GM18520 (cell line): ENCODE results near the gene SRGAP3.
A peak's percentile ranks its signal among the peaks of the same experiment; 100 is the strongest.

ENCODE experiments used
- ATAC-seq: cut with Tn5 transposase; IDR thresholded peaks from one replicate; pipeline ENCODE4 v1.9.1; 2021; ENCODE audit not compliant: unreplicated experiment

SRGAP3 gene

DNA sequence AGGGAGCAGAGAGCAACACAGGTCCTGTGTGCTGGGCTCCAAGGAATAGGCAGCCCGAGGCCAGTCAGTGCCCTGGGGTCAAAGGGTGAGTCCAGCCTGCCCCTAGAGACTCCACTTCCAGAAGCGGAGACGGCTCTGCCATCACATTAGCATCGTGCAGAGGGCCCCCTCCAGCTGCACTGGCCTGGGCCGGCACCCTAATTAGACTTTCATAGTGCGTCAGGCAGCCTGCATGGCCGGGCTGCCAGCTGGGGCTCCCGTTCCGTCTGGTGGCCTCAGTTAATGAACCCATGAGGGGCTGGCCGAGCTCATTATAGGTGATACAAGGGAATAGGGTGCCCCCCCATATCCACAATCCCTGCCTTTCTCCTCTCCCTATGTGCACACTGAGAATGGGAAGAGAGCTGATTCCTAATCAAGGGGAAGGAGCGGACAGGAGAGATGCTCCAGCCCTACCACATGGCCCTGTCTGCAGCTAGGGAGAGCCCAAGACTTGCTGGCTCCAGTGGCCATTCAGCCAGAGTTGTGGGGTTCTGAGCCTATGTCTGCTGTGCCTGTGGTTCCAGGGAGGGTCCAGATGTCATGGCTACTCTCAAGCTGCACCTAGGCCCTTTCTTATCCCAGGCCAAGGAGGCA is 128.0 kb downstream of the SRGAP3 start:
- no peak for ATAC-seq

DNA sequence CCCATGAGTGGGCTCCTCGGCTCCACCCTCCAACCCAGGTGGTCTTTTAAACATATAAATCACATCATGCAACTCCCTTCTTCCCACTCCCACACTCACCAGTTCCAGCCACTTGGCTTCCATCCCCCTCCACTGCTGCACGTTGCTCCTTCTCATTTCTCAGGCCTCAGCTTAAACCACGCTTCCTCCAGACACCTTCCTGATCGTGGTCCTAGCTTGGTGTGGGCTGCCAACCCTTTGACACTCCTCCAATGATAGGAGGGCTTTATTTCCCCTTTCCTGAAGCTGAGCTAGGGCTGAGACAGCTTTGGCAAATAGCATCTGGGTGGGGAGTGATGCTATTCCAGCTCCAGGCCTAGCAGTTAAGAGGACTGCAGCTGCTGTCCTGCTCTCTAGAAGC is 130.1 kb downstream of the SRGAP3 start:
- ATAC-seq, result no peak

DNA sequence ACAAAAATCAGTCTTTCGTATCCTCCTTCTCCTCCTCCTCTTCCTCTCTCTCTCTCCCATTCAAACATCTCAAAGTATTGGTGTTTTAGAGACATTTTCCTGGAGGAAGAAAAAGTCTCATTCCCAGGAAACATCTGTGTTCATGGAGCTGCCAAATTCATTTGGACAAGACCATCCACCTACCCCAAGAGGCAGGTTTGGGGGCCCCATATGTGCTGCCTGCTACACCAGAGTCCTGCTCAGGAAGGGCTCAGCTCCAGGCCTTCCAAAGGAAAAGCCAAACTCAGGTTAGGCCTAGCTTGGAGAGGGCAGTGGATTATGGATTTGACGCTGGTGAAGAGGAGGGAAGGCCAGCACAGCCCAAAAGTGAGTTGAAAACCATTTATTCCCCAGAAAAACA is 131.2 kb downstream of the SRGAP3 start:
- ATAC-seq, result no peak

DNA sequence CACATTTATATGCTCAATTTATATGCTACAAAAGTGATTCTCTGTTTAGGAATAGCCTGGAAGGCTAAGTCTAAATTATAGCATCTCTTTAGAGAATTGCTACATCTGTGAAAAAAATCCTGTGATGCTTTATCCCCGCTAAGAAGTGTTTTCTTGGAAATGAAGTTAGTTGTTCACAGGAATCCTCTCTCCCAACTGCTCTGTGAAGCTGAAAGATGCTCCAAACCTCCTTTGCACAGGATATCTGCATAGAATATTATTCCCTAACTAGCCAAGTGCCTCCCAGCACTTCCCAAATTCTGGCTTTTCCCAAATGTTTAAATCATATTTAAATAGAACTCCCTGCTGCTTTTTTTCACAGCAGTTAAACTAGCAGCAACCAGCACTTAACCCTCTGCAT is 132.2 kb downstream of the SRGAP3 start:
- no peak for ATAC-seq

DNA sequence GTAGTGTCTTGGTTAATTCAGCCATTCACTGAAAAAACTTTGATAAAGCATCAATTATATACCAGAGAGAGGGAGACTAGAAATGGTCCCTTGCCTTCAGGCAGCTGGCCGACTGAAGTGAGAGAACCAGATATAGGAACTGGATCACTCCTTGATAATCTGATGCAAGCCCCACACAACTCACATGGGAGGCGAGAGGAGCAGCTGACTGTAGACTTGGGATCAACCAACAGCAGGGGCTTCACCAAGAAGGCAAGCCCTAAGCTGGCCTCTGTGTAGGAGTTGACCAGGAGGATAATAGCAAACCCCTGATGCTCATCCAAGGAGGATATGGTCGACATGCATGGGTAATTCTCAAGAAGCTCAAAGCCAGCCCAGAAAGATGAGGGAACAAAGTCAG is 133.1 kb downstream of the SRGAP3 start:
- no peak for ATAC-seq

DNA sequence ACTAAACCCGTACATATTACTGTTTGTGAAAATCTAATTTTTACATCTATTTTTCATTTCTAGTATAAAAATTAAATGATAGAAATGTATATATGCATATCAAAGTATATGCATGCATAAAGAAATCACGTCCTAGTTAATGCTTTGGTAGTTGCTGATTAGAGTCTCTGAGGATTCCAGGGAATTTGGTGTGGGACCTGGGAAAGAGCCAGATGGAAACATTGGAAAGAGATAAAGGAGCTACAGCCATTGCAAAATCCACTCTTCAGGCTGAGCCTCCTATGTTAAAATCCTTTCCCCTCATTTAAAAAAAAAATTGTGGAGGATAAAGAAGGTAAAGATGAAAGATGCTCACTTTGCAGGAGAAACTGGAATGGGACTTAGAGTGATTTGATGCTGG is 134.1 kb downstream of the SRGAP3 start:
- ATAC-seq, result no peak

DNA sequence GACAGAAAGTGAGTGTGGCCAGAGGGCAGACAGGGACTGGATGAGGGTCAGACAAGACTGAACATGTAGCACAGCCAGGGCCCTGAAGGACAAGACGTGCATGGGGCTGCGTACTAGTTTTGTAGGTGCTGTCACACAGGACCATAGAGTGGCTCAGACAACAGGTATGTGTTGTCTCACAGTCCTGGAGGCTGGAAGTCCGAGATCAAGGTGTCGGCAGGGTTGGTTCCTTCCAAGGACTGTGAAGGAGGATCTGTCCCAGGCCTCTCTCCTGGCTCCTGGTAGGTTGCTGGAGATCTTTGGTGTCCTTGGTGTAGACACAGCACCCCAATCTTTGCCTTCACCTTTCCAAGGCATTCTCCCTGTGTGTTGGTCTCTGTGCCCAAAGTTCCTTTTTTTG is 136.4 kb downstream of the SRGAP3 start:
- ATAC-seq, result no peak

DNA sequence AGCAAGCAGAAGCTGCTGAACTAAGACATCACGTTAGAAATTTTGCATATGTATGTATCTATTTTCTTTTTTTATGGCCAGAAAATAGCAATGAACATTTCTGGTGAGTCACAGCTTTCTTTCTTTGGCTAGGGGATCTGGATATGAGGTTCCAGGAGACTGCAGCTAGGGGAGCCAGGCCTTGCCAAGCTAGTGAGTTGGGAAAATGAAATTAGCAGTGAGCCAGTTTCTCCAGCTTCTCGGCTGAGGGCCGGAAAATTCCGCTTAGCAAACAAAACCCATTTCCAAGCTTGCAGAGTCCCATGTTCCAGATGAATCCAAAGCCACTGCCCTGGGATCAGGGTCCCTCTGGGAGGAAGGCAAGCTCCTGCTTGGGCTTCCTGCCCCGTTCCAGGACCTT is 137.6 kb downstream of the SRGAP3 start:
- ATAC-seq, result no peak

DNA sequence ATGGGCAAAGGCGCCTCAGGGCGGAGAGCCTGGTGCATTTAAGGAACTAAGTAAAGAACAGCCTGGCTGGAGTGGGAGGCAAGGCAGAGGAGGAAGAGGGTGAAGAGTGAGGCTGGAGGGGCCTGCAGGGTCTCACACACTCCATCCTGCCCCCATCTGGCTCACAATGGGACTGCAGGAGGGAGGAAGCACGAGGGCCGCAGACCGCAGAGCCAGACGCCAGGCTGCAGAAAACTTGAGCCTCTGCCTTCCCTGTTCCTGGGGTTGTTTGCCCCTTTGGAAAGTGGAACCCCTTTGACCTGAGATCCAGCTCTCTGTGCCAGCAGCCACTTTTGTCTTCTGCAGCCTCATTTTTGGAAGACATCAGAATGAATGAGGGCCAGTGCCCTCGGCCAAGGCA is 138.0 kb downstream of the SRGAP3 start:
- ATAC-seq, result no peak

DNA sequence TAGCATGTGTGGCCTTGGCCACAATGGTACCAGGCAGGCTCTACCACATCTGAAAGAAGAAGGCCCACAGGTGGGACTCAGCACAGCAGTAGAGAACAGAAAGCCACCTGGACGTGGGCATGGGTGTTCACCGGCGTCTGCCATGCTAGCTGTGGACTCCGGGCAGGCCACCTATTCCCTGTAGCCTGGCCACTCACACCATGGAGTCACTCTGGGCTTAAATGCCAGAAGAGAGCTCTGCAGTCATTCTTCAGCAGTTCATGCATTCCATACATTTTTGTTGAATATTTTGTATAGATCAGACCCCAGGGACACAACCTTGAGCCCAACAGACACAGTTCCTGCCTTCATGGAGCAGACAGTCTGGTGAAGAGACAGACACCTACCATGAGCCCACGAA is 138.6 kb downstream of the SRGAP3 start:
- no peak for ATAC-seq

DNA sequence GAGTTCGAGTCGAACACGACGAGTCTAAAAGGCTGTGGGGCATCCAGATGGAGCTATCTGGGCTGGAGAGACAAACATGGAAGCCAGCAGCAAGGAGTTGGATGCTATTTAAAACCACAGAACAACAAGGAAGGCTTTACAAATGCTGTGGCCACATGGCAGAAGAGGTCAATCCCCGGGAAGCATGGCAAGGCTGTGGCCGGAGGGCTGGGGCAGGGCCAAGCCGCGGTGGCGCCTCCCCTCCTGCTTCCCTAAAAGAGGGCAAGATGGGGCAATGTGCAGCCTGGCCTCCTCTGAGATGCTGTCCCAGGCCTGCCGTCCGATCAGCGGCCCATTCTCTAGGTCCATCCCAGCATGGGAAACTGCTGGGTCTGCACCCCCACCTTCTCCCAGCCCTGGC is 139.1 kb downstream of the SRGAP3 start:
- no peak for ATAC-seq

DNA sequence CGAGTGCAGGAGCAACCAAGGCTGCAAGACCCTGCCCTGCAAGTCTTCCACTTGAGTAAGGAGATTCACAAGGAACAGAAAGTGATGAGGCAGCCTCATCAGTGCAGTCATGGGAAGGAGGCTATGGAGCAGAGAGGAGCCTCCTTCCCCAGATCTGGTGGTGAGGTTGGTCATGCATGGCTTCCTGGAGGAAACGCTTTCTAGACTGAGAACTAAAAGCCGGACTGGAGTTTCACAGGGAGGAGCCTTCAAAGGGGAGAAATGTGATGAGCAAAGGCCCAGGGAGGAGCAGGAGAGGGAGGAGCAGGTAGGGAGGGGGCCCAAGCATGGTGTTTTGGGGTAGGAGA is 139.9 kb downstream of the SRGAP3 start:
- no peak for ATAC-seq

DNA sequence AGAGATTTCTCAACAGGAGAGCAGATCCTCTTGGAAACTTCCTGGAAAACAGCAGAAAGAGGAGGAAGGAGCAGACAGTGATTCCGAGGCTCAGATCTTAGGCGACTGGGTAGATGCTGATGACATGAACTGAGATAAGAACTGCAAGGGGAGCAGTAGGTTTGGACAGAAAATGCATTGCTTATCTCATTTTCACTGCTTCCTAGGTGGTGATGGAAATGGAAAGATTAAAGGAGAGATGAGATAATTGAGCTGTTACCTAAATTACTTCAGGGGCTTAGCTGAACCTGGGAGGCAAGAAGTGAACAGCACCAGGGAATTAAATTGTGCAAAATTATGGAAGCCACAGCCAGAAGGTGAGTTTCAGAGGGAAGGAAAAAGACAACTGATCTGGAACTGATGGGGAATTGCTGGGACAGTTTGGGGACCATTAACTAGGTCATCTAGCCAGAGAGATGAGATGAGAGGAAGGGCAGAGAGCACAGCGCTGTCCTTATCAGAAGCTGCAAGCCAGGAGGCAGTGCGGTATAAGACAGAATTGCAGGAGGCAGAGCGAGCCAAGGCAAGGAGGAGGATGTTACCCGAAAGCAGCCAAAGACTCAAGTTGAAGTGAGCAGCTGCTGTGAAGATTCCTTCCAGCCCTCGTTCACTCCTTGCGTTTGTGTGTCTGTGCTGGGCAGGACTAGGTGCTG is 140.4 kb downstream of the SRGAP3 start:
- no peak for ATAC-seq

DNA sequence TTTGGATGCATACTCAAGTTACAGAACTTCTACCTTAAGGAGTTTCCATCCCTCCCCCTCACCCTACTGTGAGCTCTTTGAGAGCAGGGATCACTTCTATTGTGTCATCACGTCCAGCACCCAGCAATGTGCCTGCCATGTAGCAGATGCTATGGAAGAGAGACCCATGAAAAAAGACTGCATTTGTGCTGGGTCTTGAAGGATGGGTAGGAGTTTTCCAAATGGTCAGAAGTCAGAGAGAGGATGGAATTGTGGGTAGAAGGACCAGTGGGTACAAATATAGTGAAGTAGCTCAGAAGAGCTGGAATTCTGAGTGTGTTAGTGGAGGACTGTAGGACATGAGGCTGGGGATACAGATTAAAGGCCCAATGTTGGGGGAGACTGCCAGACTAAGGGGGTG is 141.7 kb downstream of the SRGAP3 start:
- no peak for ATAC-seq

DNA sequence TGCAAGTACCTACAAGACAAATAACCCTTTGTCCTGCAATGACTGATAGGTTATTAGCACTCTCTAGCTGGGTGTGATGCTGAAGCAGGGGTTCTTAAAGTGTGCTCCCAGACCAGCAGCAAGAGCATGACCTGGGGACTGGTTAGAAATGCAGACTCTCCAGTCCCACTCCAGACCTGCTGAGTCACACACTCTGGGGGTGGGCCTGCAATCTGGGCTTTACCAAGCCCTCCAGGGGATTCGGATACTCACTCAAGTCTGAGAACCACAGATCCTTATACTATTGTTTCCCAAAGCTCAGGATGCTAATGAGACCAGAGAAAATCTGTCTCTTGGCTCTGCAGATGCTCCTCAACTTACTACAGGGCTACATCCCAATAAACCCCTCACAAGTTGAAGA is 144.0 kb downstream of the SRGAP3 start:
- ATAC-seq, result no peak

DNA sequence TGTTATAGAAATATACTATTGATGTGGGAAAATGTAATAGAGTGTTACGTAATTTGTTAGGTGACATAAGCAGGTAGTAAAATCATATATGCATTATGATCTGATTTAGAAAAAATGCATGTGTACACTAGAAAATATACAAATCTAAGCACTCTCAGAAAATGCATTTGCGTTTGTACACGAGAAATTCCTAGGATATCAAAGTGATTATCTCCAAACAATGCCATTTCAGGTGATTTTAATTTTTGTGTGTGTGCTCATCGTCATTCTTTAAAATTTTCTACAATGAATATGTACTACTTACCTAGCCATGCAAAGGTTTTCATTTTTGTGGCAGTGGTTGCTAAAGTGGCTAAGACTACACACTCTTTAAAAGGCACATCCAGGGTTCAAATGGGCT is 145.3 kb downstream of the SRGAP3 start:
- ATAC-seq, result no peak

DNA sequence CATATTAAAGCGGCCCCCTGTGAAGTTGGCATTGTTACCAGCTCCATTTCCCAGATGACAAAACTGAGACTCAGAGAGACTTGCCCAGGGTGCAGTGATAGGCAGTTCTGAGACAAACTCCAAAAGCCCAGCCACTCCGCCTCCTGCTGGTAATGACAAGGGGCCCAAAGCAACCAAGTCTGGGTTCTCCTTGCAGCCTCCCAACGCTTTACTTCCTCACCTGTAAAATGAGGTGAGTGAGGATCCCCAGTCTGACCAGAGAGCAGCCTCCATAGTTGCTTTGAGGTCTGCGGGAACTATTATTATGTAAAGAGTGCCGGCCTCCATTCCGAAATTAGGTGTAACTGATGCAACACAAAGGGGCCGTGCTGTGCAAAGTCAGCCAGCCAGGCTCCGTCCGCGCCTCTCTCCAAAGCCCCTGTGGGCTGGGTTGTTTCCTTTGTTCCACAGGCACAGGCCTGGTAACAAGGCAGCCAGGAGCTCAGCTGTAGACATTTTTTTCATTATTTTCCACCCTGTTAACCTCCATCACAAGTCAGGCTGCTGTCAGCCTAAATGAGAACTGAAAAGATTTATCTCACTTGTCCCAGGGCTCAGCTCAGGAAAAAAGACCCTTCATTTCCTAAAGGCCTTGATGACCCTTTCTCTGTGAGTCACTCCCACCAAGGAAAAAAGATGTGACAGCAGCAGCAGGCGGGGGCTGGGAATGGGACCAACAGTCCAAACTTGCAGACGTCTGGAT is 147.0 kb downstream of the SRGAP3 start:
- no peak for ATAC-seq

DNA sequence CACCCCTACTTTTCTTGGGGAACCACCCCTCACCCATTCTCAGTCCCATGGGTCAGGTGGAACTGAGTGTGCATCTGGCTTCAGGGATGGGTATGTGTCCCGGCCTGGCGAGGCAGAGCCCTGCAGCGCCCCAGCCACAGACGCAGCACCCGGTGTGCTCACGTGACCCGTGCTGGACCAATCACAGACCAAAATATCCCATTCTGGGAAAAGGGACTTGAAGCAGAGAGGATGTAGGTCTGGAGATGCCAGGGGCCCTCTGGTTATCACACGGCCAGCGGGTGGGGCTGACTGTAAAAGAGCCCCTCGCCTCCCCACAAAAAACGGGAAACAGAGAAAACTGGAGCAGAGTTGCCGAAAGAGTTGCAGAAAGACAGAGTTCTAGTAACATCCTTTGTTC is 148.2 kb downstream of the SRGAP3 start:
- no peak for ATAC-seq

DNA sequence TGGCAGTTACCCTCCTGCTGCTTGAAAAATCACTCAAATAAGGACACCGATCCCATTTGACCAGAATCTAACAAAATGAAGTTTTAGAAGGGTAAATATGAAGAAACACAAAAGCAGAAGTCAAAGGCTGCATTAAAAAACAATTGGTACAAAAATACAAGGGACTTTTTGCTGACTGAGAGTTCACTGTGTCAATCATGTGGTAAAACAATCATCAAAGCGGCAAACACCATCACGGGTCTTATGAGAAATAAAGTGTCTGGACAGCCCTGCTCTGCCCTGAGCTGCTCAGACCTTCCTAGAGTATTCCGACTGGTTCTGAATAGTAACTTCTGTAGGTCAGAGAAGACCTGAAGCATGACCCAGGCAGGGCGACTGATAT is 148.9 kb downstream of the SRGAP3 start:
- peak; percentile 75 for ATAC-seq

DNA sequence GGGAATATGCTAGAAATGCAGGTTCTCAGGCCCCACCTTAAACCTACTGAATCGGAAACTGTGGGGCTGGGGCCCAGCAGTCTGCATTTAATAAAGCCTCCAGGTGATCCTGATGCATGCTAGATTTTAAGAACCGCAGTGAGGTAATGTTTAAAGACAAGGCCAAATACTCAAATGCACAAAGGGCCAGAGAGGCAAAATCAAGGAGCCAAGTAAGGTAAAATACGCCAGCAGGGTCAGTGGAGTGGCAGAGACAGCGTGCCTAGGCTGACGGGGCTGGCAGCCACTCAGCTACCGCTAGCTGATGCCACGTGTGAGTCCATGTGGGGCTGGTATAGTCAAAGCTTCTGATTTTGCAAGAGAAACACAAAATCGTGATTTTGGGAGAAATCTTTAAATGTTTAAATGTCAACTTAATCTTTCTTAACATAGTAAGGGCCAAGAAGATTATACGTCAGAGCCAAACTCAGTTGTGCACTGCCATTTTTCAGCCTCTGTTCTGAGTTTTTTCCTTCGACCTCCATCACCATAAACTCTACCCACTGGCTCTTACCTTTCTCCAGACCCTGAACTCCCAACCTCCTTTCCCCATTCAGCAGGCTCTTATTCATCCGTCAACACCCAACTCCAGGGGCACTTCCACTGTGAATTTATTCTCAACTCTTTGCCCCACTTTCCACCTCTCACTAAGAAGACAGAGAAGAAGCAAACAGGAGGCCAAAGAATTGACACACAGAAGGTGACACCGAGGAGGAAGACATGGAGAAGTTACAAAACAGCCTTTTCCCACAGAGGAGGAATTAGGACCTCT is 149.5 kb downstream of the SRGAP3 start:
- ATAC-seq, result no peak
